Ramos (cell line): ENCODE data around the gene HCRTR2.

Experiments
- in situ Hi-C: fragments of 300-500 bp; cut with MboI; formaldehyde crosslinking; loops from one replicate; pipeline ENCODE4 v1.14.3; 2022; ENCODE audit warnings: low sequenced_read_pairs; ENCODE audit not compliant: unreplicated experiment

The HCRTR2 gene

DNA sequence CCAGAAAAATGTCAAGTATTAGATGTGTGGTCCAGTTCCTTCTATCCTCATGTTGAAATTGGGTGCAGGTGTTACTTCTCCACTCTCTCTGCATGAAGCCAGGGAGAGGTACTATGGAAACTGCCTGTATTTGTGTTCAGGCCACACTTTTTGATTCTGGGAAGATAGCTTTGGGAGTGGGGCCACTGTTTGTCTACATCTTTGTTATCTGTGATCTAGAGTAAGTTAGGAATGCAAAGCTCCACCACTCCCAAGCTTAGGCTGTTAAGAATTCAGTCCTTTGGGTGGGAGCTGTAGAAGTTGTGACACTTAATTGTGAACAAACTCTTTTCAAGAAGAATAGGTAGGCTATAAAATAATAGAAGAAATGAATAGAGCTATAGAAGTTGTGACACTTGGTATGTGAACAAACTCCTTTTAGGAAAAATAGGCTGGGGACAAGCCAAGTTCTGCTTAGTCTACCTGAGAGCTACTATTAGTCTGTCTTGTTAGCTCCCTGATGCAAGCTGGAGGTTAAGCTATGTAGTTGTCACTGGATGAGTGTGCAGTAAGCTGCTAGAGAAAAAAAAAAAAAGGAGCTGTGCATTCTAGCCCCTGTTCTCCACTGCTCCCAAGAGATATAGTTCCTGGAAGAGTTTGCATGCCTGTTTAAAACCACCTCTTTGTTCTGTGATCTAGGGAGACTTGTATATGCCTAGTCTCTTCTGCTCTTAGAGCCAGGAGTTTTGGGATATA, 145.8 kb downstream of the HCRTR2 start:
- in situ Hi-C loops = no loop called here

- in situ Hi-C loops = no loop called here
Observed at GRCh38 chr6:55320696-55321086, 146.4 kb downstream of the HCRTR2 start.

DNA sequence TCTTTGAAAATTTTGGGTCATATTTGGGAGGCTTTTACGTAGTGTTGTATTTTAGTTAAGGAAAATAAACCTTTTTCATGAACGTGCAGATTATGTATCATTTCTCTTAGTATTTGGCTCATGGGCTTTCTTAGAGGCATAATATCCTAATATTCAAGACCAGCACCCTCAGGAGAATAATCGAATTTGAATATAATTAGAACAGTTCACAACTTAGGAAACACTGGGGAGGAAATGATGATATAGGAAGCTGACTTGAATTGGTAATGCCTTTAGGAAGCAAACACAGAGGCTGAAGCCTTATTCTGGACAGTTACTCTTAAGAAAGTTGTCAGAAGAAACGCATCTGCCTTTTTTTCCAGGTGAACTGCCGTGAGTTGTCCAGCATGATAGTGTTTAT, 152.9 kb downstream of the HCRTR2 start, which contains the start of gene GFRAL:
GFRAL (plus strand) TSS at position 301 of the 400 bp plus-strand sequence; CDS start at position 387, 86 bp downstream.
- in situ Hi-C loops = no loop called here
